ENCODE data around the gene PPP1R11.
"Not testable (repeated sequence)": the region's sequence is repeated elsewhere in the genome, so short reads cannot be mapped to it uniquely, and the experiment has no call there.

GRCh38 chr6:30022712-30023111 is 44.3 kb upstream of the PPP1R11 start:
- TF ChIP-seq NFRKB (IDR thresholded peaks at IDR 0.05); HDGF (IDR thresholded peaks at IDR 0.05; ENCODE audit: borderline replicate concordance); ZNF384 (IDR thresholded peaks at IDR 0.05); FOXM1 (IDR thresholded peaks at IDR 0.05; ENCODE audit: borderline replicate concordance): not testable (repeated sequence)
- TF ChIP-seq, protein P1, sequence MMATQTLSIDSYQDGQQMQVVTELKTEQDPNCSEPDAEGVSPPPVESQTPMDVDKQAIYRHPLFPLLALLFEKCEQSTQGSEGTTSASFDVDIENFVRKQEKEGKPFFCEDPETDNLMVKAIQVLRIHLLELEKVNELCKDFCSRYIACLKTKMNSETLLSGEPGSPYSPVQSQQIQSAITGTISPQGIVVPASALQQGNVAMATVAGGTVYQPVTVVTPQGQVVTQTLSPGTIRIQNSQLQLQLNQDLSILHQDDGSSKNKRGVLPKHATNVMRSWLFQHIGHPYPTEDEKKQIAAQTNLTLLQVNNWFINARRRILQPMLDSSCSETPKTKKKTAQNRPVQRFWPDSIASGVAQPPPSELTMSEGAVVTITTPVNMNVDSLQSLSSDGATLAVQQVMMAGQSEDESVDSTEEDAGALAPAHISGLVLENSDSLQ (IDR thresholded peaks at IDR 0.05), result not testable (repeated sequence)

All from HEK293T (cell line).